ENCODE results near the gene CADM2. TPM values are rescaled to one million over a fixed set of nuclear protein-coding genes. Genes with fewer than 3 reads are reported as not detected.
"Not testable (repeated sequence)": the region's sequence is repeated elsewhere in the genome, so short reads cannot be mapped to it uniquely, and the experiment has no call there.

The CADM2 gene
- total RNA-seq, 4 donors from 2014 or later = 1.2 to 22.3 (median 2.4) TPM

DNA sequence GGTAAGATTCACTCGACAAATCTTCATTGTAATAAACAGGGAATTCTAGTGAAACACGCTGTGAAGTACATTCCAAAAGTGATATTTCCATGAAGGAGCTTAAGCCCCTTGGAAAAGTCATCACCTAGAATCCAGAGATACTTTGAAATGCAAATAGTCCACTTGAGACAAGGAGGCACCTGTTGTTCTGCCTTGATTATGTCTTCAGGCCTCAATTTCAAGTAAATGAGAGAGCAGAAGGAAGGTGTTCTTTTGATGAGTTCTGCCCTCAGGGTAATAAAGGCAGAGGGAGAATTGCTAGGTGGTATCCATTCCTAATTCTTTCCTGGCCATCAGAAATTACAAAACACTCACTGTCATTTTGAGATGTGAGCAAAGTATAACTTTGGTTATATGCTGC, 162.1 kb downstream of the CADM2 start:
- no peak for TF ChIP-seq POLR2A (IDR thresholded peaks at IDR 0.05)
- Histone ChIP-seq H3K9me3 (no peaks in the 10 kb centered on the region), H3K4me3 (no peak overlapping the region), H3K36me3 (no peaks in the 10 kb centered on the region), H3K27ac (no peak overlapping the region), H3K27me3 (no peaks in the 10 kb centered on the region), H3K4me1 (no peaks in the 10 kb centered on the region)
- no peak for DNase-seq

DNA sequence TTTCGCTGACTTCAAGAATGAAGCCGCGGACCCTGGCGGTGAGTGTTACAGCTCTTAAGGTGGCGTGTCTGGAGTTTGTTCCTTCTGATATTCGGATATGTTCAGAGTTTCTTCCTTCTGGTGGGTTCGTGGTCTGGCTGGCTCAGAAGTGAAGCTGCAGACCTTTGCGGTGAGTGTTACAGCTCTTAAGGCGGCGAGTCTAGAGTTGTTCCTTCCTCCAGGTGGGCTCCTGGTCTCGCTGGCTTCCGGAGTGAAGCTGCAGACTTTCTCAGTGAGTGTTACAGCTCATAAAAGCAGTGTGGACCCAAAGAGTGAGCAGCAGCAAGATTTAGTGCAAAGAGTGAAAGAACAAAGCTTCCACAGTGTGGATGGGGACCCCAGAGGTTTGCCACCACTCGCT, 174.1 kb downstream of the CADM2 start:
- not testable (repeated sequence) for H3K4me3 ChIP-seq, H3K36me3 ChIP-seq, H3K27ac ChIP-seq, DNase-seq, H3K27me3 ChIP-seq, H3K4me1 ChIP-seq, H3K9me3 ChIP-seq

DNA sequence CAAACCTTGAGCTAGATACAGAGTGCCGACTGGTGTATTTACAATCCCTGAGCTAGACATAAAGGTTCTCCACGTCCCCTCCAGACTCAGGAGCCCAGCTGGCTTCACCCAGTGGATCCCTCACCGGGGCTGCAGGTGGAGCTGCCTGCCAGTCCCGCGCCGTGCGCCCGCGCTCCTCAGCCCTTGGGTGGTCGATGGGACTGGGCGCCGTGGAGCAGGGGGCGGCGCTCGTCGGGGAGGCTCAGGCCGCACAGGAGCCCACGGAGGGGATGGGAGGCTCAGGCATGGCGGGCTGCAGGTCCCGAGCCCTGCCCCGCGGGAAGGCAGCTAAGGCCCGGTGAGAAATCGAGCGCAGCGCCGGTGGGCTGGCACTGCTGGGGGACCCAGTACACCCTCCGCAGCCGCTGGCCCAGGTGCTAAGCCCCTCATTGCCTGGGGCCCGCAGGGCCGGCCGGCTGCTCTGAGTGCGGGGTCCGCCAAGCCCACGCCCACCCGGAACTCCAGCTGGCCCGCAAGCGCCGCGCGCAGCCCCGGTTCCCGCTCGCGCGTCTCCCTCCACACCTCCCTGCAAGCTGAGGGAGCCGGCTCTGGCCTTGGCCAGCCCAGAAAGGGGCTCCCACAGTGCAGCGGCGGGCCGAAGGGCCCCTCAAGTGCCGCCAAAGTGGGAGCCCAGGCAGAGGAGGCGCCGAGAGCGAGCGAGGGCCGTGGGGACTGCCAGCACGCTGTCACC, 175.1 kb downstream of the CADM2 start:
- not testable (repeated sequence) for H3K4me1 ChIP-seq, H3K27ac ChIP-seq, DNase-seq, H3K27me3 ChIP-seq, H3K36me3 ChIP-seq, H3K4me3 ChIP-seq, H3K9me3 ChIP-seq

DNA sequence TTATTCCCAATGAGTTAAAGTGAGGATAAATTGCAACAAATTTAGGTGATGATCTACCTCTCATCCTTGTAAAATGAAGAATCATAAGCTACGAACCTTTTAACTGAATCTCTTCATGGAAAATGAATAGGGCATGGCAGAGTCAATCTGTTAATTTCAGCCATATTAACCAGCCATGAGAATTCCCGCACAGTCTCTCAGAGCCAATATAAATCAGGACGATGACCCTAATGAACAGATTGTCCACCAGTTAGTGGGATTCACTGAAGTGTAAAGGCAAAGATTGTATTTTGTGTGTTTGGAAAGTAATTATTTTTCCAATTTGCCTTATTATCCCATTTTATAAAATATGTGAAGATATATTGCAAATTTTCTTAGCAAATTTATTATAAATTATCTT, 183.8 kb downstream of the CADM2 start:
- no peaks in the 10 kb centered on the region for H3K27me3 ChIP-seq
- H3K4me3 ChIP-seq = no peak overlapping the region

DNA sequence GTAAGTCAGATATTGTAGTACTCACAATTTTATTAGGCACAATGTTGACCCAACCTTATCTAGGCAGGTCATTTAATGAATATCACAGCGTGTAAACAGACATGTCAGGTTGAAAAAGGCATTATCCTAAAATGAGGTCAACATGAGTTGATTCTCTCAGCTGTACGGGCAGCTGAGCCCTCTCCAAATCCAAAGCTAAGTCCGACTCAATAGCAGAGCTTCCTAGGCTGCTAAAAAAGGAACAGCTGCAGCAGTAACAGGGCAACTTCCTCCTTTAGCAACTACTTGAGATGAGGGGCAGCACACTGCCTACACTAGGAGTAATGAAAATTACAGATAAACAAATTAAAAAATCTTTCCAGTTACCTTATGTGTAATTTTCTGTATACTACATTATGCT, 189.2 kb downstream of the CADM2 start:
- Histone ChIP-seq H3K27me3 (no peaks in the 10 kb centered on the region), H3K27ac (no peak overlapping the region), H3K4me3 (no peak overlapping the region), H3K4me1 (no peaks in the 10 kb centered on the region), H3K36me3 (no peaks in the 10 kb centered on the region), H3K9me3 (no peaks in the 10 kb centered on the region)
- TF ChIP-seq, protein P1, sequence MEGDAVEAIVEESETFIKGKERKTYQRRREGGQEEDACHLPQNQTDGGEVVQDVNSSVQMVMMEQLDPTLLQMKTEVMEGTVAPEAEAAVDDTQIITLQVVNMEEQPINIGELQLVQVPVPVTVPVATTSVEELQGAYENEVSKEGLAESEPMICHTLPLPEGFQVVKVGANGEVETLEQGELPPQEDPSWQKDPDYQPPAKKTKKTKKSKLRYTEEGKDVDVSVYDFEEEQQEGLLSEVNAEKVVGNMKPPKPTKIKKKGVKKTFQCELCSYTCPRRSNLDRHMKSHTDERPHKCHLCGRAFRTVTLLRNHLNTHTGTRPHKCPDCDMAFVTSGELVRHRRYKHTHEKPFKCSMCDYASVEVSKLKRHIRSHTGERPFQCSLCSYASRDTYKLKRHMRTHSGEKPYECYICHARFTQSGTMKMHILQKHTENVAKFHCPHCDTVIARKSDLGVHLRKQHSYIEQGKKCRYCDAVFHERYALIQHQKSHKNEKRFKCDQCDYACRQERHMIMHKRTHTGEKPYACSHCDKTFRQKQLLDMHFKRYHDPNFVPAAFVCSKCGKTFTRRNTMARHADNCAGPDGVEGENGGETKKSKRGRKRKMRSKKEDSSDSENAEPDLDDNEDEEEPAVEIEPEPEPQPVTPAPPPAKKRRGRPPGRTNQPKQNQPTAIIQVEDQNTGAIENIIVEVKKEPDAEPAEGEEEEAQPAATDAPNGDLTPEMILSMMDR (IDR thresholded peaks at IDR 0.05) = no peak
- no peak for TF ChIP-seq POLR2A (IDR thresholded peaks at IDR 0.05)
- DNase-seq = no peak

More for the DNA sequence above, 183.8 kb downstream of the CADM2 start:
- no peak overlapping the region for H3K27ac ChIP-seq
- H3K4me1 ChIP-seq = no peaks in the 10 kb centered on the region
- no peaks in the 10 kb centered on the region for H3K36me3 ChIP-seq
- TF ChIP-seq, protein P1 (IDR thresholded peaks at IDR 0.05) = no peak
- no peak for TF ChIP-seq POLR2A (IDR thresholded peaks at IDR 0.05)
- no peaks in the 10 kb centered on the region for H3K9me3 ChIP-seq
- no peak for DNase-seq

DNA sequence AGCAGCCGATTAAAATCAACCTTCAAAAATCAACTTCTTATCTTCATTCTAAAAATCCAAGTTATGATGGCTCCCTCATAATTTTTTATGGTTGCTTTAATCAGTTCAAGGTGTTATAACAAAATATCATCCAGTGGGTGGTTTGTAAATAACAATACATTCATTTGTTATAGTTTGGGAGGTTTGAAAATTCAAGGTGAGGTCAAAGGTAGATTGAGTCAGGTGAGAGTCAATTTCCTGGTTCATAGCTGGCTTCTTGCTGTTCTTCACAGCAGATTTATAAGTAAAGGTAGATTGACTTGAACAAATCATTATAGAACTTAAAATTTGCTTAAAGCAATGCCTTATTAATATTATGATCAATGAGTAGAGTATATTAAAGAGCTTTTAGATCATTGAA, 192.8 kb downstream of the CADM2 start:
- no peak for TF ChIP-seq POLR2A (IDR thresholded peaks at IDR 0.05)
- TF ChIP-seq, protein P1 (IDR thresholded peaks at IDR 0.05) = no peak
- Histone ChIP-seq H3K4me1 (no peaks in the 10 kb centered on the region), H3K9me3 (no peaks in the 10 kb centered on the region), H3K4me3 (no peak overlapping the region), H3K27ac (no peak overlapping the region), H3K36me3 (no peaks in the 10 kb centered on the region), H3K27me3 (no peaks in the 10 kb centered on the region)
- no peak for DNase-seq

DNA sequence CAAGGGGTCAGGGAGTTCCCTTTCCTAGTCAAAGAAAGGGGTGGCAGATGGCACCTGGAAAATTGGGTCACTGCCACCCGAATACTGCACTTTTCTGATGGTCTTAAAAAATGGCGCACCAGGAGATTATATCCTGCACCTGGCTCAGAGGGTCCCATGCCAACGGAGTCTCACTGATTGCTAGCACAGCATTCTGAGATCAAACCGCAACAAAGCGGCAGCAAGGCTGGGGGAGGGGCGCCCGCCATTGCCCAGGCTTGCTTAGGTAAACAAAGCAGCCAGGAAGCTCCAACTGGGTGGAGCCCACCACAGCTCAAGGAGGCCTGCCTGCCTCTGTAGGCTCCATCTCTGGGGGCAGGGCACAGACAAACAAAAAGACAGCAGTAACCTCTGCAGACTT, 194.5 kb downstream of the CADM2 start:
- not testable (repeated sequence) for H3K9me3 ChIP-seq, H3K36me3 ChIP-seq, H3K27ac ChIP-seq, DNase-seq, H3K4me1 ChIP-seq, H3K4me3 ChIP-seq, H3K27me3 ChIP-seq

DNA sequence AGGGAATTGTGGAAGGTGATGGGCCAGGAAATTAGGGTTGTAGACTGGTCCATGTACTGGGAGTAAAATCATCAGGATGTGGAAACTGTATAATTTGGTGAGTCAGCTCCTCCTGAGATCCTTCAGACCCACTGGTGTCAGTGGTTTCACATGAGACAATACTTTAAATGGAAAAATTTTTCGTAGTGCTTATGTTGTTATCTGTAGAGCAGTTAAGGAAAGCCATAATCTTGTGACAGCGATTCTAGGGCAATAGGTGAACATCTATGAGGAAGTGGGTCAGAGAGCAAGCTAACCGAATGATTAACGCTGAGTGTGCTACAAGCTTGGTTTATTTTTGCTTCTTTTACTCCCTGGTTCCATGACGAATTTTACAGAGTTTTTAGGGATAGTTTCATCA, 200.6 kb downstream of the CADM2 start:
- no peaks in the 10 kb centered on the region for H3K36me3 ChIP-seq
- TF ChIP-seq, protein P1 (IDR thresholded peaks at IDR 0.05) = no peak
- no peak for TF ChIP-seq POLR2A (IDR thresholded peaks at IDR 0.05)
- DNase-seq = no peak
- H3K9me3 ChIP-seq = no peaks in the 10 kb centered on the region
- no peaks in the 10 kb centered on the region for H3K4me1 ChIP-seq
- no peak overlapping the region for H3K4me3 ChIP-seq
- no peak overlapping the region for H3K27ac ChIP-seq
- H3K27me3 ChIP-seq = no peaks in the 10 kb centered on the region
